GM12878 (cell line): Measurements from ENCODE around the gene VPS29. TPM values are rescaled to one million over a fixed set of nuclear protein-coding genes. Genes with fewer than 3 reads are reported as not detected.

Experiments
- ATF7 ChIP-seq: fragments of 450-650 bp; IDR thresholded peaks from 2 replicates; pipeline ENCODE4 v1.6.1; 2016; ENCODE audit warnings: low read depth, mild to moderate bottlenecking
- CHD2 ChIP-seq: IDR thresholded peaks from 2 replicates; pipeline ENCODE4 v1.6.1; 2011; ENCODE audit warnings: low read depth, low read length, improper control_type of control experiment, borderline replicate concordance
- CHD4 ChIP-seq: fragments of 200-600 bp; sonication (generic); IDR thresholded peaks from 2 replicates; pipeline ENCODE4 v1.6.1; 2016; ENCODE audit warnings: mild to moderate bottlenecking
- CREB1 ChIP-seq: IDR thresholded peaks from 2 replicates; pipeline ENCODE4 v1.6.1; 2012; ENCODE audit warnings: low read depth, mild to moderate bottlenecking, inconsistent platforms
- HDGF ChIP-seq: fragments of 450-650 bp; IDR thresholded peaks from 2 replicates; pipeline ENCODE4 v1.6.1; 2016; ENCODE audit warnings: antibody characterized with exemption
- MEF2B ChIP-seq: fragments of 450-650 bp; IDR thresholded peaks from 2 replicates; pipeline ENCODE4 v1.6.1; 2018; ENCODE audit warnings: mild to moderate bottlenecking, moderate library complexity; ENCODE audit not compliant: partially characterized antibody, poor library complexity, severe bottlenecking
- MTA2 ChIP-seq: fragments of 450-650 bp; IDR thresholded peaks from 2 replicates; pipeline ENCODE4 v1.6.1; 2016; ENCODE audit warnings: low read depth, mild to moderate bottlenecking, moderate library complexity
- MYB ChIP-seq: fragments of 150-350 bp; IDR thresholded peaks from 2 replicates; pipeline ENCODE4 v1.6.1; 2014; ENCODE audit warnings: mild to moderate bottlenecking, low read depth, low read length, borderline replicate concordance
- PML ChIP-seq: IDR thresholded peaks from 2 replicates; pipeline ENCODE4 v1.6.1; 2012; ENCODE audit warnings: low read length, inconsistent platforms
- SMAD1 ChIP-seq: fragments of 450-650 bp; IDR thresholded peaks from 2 replicates; pipeline ENCODE4 v1.6.1; 2018; ENCODE audit warnings: mild to moderate bottlenecking, low read depth; ENCODE audit not compliant: partially characterized antibody
- SRF ChIP-seq, 2 experiments: IDR thresholded peaks; 2 replicates each; pipeline ENCODE4 v1.6.1; 2011; ENCODE audit warnings: low read depth in 2 of 2, low read length in 2 of 2, mild to moderate bottlenecking in 1 of 2, moderate library complexity in 1 of 2
- STAT1 ChIP-seq: fragments of 450-650 bp; conservative IDR thresholded peaks from 2 replicates; pipeline ENCODE4 v1.6.1; 2014; ENCODE audit warnings: antibody characterized with exemption, mild to moderate bottlenecking
- ZBTB40 ChIP-seq: fragments of 450-650 bp; IDR thresholded peaks from 2 replicates; pipeline ENCODE4 v1.6.1; 2016; ENCODE audit warnings: mild to moderate bottlenecking, moderate library complexity, borderline replicate concordance
- polyA plus RNA-seq, 11 experiments: library from polyadenylated mRNA; depleted of rRNA in 4 of 11; unstranded in 6 of 11; stranded (reverse) in 5 of 11; fragments of >200 nt; fragmentation: Nextera tagmentation in 4 of 11; fragmentation: Illumina TruSeq in 1 of 11; extraction: Ambion mirVana in 4 of 11; extraction: Trizol in 1 of 11; gene quantifications; 1 replicate in 1 of 11; 2 replicates in 10 of 11; pipeline versions ENCODE4 v1.2.1 to v1.2.3, GENCODE V29; 2011 to 2016; ENCODE audit warnings: inconsistent platforms in 2 of 11, missing spikeins in 2 of 11, low read depth in 1 of 11
- total RNA-seq, 4 experiments: library from RNA; depleted of rRNA in 3 of 4; stranded (reverse); fragments of >200 nt in 3 of 4; fragmentation: Illumina TruSeq in 1 of 4; extraction: Trizol in 1 of 4; gene quantifications; 2 replicates each; pipeline versions ENCODE4 v1.2.1 to v1.2.3, GENCODE V29; 2013 to 2021
- TF ChIP-seq, protein P1 (sequence below): IDR thresholded peaks from 2 replicates; pipeline ENCODE4 v1.6.1; 2012; ENCODE audit warnings: low read depth, low read length, improper control_type of control experiment

VPS29 gene
- total and polyA plus RNA-seq, 10 of the 15 experiments (the other 5 are each of a cell fraction or from before 2014, with no cell fraction given) = 65.3 to 405 (median 206) TPM

DNA sequence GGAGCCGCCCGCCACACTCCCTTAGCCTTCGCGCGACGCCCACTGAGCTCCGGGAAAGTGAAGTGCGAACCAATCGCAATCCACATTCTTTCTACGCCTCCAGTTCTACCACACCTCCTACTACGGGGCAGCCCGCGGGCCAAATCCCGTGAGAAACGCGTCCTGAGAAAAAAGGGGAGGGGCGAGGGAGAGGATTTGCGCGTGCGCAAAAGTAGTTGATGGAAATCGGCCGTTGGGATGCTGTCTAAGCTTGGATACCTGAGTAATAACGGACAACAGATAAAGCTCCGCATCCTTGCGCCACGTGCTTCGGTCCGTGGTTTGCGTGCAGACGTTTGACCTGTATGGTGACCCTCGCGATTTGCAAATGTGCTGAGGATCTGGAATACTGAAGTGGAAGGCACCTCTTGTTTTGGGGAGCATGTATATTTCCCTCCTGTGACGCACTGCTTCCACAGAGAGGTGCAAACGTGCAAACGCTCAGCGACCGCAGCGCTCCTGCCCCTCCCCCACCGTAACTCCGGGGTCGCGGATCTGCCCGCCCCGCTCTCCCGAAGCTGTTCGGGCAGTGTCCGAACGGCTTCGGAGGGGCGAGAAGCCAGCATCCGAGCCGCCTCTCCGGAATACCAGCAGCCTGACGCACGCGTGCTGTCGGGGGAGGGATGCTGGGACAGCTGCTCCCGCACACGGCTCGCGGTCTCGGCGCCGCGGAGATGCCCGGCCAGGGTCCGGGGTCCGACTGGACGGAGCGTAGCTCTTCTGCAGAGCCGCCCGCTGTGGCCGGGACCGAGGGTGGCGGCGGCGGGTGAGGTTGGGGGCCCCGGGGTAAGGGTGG lies 33.5 kb downstream of the VPS29 start, which contains the start of the genes FAM216A and GPN3 (continued):
- TF ChIP-seq STAT1 (0 out of 2 replicates have a peak, but pooled peaks have one; percentile 15), CHD2 (peak; percentile 62), ATF7 (peak; percentile 66), PML (peak; percentile 58; the same call in 1 of the 2 replicates), MTA2 (peak; percentile 38; the same call in 1 of the 2 replicates), SRF (IDR thresholded peaks at IDR 0.05; ENCODE audit: low read depth in 2 of 2, low read length in 2 of 2) (0 out of 4 replicates have a peak, but pooled peaks of 1 of the 2 experiments have one; percentile 43), MYB (peak; percentile 65; the same call in 1 of the 2 replicates), MEF2B (peak; percentile 43), HDGF (peak; percentile 22; the same call in 1 of the 2 replicates), ZBTB40 (no peak), SMAD1 (peak; percentile 37), CREB1 (peak; percentile 78), CHD4 (no peak)
- TF ChIP-seq, protein P1, sequence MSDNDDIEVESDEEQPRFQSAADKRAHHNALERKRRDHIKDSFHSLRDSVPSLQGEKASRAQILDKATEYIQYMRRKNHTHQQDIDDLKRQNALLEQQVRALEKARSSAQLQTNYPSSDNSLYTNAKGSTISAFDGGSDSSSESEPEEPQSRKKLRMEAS = peak; percentile 82
